ENCODE data around the gene ROCK2. TPM values are rescaled to one million over a fixed set of nuclear protein-coding genes. Genes with fewer than 3 reads are reported as not detected.

ROCK2 gene
- total and polyA plus RNA-seq, 2 of the 13 experiments (the other 11 are each of a cell fraction or from before 2014, with no cell fraction given), result 38.1 to 119 TPM

DNA sequence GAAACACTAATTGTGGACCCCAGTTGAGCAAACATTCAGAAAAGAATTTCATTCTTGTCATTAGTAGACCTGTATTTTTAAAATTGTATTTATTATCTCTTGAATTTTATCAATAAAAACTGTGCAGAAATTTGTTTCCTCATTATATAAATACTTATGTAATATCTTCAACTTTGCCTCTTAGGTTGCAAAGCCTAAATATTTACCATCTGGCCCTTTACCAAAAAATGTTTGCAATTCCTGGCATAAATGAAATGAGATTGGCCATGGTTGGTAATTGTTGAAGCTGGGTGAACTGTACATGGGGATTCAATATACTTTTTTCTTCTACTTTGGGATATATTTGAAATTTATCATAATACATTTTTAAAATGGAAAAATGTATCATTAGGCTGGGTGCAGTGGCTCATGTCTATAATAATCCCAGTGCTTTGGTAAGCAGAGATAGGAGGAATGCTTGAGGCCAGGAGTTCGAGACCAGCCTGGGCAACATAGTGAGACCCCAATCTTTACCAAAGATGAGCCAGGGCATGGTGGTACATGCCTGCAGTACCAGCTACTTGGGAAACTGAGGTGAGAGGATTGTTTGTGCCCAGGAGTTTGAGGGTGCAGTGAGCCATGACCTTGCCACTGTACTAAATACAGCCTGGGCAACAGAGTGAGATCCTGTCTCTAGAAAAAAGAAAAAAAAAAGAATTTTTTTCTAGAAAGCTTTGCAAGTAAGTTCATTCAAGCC, 100.2 kb downstream of the ROCK2 start (continued):
- TF ChIP-seq, protein P1, sequence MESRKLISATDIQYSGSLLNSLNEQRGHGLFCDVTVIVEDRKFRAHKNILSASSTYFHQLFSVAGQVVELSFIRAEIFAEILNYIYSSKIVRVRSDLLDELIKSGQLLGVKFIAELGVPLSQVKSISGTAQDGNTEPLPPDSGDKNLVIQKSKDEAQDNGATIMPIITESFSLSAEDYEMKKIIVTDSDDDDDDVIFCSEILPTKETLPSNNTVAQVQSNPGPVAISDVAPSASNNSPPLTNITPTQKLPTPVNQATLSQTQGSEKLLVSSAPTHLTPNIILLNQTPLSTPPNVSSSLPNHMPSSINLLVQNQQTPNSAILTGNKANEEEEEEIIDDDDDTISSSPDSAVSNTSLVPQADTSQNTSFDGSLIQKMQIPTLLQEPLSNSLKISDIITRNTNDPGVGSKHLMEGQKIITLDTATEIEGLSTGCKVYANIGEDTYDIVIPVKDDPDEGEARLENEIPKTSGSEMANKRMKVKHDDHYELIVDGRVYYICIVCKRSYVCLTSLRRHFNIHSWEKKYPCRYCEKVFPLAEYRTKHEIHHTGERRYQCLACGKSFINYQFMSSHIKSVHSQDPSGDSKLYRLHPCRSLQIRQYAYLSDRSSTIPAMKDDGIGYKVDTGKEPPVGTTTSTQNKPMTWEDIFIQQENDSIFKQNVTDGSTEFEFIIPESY (CRISPR knock-in tag; IDR thresholded peaks at IDR 0.05), result no peak
- TF ChIP-seq RARA (CRISPR knock-in tag; IDR thresholded peaks at IDR 0.05), result 0 out of 2 replicates have a peak, but pooled peaks have one; percentile 15
- TF ChIP-seq, protein P2, sequence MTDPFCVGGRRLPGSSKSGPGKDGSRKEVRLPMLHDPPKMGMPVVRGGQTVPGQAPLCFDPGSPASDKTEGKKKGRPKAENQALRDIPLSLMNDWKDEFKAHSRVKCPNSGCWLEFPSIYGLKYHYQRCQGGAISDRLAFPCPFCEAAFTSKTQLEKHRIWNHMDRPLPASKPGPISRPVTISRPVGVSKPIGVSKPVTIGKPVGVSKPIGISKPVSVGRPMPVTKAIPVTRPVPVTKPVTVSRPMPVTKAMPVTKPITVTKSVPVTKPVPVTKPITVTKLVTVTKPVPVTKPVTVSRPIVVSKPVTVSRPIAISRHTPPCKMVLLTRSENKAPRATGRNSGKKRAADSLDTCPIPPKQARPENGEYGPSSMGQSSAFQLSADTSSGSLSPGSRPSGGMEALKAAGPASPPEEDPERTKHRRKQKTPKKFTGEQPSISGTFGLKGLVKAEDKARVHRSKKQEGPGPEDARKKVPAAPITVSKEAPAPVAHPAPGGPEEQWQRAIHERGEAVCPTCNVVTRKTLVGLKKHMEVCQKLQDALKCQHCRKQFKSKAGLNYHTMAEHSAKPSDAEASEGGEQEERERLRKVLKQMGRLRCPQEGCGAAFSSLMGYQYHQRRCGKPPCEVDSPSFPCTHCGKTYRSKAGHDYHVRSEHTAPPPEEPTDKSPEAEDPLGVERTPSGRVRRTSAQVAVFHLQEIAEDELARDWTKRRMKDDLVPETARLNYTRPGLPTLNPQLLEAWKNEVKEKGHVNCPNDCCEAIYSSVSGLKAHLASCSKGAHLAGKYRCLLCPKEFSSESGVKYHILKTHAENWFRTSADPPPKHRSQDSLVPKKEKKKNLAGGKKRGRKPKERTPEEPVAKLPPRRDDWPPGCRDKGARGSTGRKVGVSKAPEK (CRISPR knock-in tag; IDR thresholded peaks at IDR 0.05; ENCODE audit: borderline replicate concordance), result no peak
- no peak for TF ChIP-seq ZNF83 (CRISPR knock-in tag; IDR thresholded peaks at IDR 0.05; ENCODE audit: borderline replicate concordance)
- peak; percentile 97 for TF ChIP-seq ZNF121 (CRISPR knock-in tag; IDR thresholded peaks at IDR 0.05)
- TF ChIP-seq FOXA3 (CRISPR knock-in tag; IDR thresholded peaks at IDR 0.05), result no peak
- TF ChIP-seq KAT8 (CRISPR knock-in tag; IDR thresholded peaks at IDR 0.05), result no peak
- no peak for TF ChIP-seq CERS6 (CRISPR knock-in tag; IDR thresholded peaks at IDR 0.05)
- peak; percentile 82 for TF ChIP-seq RBM22 (optimal IDR thresholded peaks at IDR 0.05; ENCODE audit: low read length)
- 0 out of 2 replicates have a peak, but pooled peaks have one; percentile 19 for TF ChIP-seq ZMYM2 (CRISPR knock-in tag; IDR thresholded peaks at IDR 0.05)
- no peak for TF ChIP-seq CREB1 (IDR thresholded peaks at IDR 0.05)
- no peak for TF ChIP-seq CREB1 (CRISPR knock-in tag; IDR thresholded peaks at IDR 0.05)
- no peak for TF ChIP-seq ARNT (IDR thresholded peaks at IDR 0.05)
- peak; percentile 37; the same call in 1 of the 2 replicates for TF ChIP-seq ARID5B (CRISPR knock-in tag; IDR thresholded peaks at IDR 0.05)
- TF ChIP-seq ZNF557 (CRISPR knock-in tag; IDR thresholded peaks at IDR 0.05), result no peak

All from HepG2 (cell line).